GM12891 (cell line): Measurements from ENCODE around the gene PCDHA7. TPM values are rescaled to one million over a fixed set of nuclear protein-coding genes. Genes with fewer than 3 reads are reported as not detected.
"Not testable (repeated sequence)": the region's sequence is repeated elsewhere in the genome, so short reads cannot be mapped to it uniquely, and the experiment has no call there.

Experiments used
- DNase-seq: peaks from one replicate; pipeline ENCODE4 v3.0.0; 2011; ENCODE audit warnings: low spot score; ENCODE audit not compliant: insufficient read length
- FAIRE-seq: peaks from 2 replicates; lab custom pipeline; 2011; peaks lifted over from hg19 to GRCh38; lab: Jason Lieb, UNC
- PAX5 ChIP-seq: IDR thresholded peaks from 2 replicates; pipeline ENCODE4 v1.6.1; 2011; ENCODE audit warnings: low read length, moderate library complexity, mild to moderate bottlenecking; ENCODE audit not compliant: insufficient read depth, severe bottlenecking
- POLR2A ChIP-seq: IDR thresholded peaks from 2 replicates; pipeline ENCODE4 v1.6.1; 2011; ENCODE audit warnings: low read depth, low read length, control low read depth
- POLR2AphosphoS5 ChIP-seq: IDR thresholded peaks from 2 replicates; pipeline ENCODE4 v1.6.1; 2011; ENCODE audit warnings: low read depth, low read length, control low read depth
- POU2F2 ChIP-seq: IDR thresholded peaks from 2 replicates; pipeline ENCODE4 v1.6.1; 2011; ENCODE audit warnings: low read depth, mild to moderate bottlenecking, control low read depth, low read length, moderate library complexity
- SPI1 ChIP-seq: IDR thresholded peaks from 2 replicates; pipeline ENCODE4 v1.6.1; 2011; ENCODE audit warnings: low read depth, low read length, control low read depth
- TAF1 ChIP-seq: IDR thresholded peaks from 2 replicates; pipeline ENCODE4 v1.6.1; 2011; ENCODE audit warnings: low read depth, low read length, control low read depth
- polyA plus RNA-seq: library from polyadenylated mRNA; unstranded; fragments of >200 nt; gene quantifications from one replicate; pipeline ENCODE4 v1.2.1, GENCODE V29; 2012; ENCODE audit warnings: low read depth, missing spikeins, inconsistent platforms; ENCODE audit not compliant: missing spikeins

Gene PCDHA7, protein sequence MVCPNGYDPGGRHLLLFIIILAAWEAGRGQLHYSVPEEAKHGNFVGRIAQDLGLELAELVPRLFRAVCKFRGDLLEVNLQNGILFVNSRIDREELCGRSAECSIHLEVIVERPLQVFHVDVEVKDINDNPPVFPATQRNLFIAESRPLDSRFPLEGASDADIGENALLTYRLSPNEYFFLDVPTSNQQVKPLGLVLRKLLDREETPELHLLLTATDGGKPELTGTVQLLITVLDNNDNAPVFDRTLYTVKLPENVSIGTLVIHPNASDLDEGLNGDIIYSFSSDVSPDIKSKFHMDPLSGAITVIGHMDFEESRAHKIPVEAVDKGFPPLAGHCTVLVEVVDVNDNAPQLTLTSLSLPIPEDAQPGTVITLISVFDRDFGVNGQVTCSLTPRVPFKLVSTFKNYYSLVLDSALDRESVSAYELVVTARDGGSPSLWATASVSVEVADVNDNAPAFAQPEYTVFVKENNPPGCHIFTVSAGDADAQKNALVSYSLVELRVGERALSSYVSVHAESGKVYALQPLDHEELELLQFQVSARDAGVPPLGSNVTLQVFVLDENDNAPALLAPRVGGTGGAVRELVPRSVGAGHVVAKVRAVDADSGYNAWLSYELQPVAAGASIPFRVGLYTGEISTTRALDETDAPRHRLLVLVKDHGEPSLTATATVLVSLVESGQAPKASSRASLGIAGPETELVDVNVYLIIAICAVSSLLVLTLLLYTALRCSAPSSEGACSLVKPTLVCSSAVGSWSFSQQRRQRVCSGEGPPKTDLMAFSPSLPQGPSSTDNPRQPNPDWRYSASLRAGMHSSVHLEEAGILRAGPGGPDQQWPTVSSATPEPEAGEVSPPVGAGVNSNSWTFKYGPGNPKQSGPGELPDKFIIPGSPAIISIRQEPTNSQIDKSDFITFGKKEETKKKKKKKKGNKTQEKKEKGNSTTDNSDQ
- 0.19 TPM for polyA plus RNA-seq

DNA sequence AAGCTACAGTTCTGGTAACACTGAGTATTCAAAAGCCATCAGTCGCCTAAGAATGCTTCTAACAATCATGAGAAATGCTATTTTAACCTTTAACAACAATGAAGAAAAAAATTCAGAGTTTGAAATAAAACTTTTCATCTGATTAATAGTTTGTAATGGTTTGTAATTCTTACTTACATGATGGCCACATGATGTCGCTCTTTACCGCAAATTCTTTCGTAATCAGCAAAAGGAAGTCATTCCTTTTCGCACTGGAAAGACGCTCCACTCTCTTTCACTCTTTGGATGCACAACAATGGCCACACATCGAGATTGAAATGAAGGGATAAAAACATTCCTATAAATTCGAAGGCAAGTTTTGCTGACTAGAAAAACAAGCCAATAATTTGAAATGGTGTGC, at the start of gene PCDHA7:
PCDHA7 (plus strand) TSS at position 277 of the 400 bp plus-strand sequence; CDS start at position 392, 115 bp downstream.
- DNase-seq, result no peak
- TF ChIP-seq POLR2A (no peak), PAX5 (no peak), SPI1 (no peak), TAF1 (no peak), POU2F2 (no peak)
- FAIRE-seq, result no peak

DNA sequence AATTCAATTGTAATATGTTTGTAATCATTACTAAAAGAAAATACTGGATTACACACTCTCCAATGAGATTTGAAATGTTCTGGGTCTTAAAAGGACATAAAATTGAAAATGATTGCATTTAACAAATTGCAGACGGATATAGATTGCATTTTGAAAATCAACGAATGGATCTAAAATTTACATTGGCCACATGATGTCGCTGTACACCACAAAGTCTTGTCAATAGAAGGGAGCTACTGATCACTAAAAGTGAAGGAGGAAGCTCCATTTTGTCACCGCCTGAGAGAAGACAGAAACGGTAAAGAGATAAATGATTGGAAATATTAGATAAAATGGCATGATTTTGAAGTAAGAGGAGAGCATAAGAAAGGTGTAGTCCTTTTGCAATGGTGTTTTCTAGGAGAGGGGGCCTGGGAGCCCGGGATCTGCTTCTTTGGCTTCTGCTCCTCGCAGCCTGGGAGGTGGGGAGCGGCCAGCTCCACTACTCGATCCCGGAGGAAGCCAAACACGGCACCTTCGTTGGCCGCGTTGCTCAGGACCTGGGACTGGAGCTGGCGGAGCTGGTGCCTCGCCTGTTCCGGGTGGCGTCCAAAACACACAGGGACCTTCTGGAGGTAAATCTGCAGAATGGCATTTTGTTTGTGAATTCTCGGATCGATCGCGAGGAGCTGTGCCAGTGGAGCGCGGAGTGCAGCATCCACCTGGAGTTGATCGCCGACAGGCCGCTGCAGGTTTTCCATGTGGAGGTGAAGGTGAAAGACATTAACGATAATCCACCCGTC, 48.0 kb upstream of the PCDHA7 start, which contains the start of gene PCDHA1:
PCDHA1 (plus strand) TSS at position 236 of the 782 bp plus-strand sequence.
- TF ChIP-seq PAX5 (no peak), TAF1 (no peak), POU2F2 (no peak), SPI1 (no peak), POLR2AphosphoS5 (no peak), POLR2A (no peak)
- no peak for DNase-seq
- no peak for FAIRE-seq

DNA sequence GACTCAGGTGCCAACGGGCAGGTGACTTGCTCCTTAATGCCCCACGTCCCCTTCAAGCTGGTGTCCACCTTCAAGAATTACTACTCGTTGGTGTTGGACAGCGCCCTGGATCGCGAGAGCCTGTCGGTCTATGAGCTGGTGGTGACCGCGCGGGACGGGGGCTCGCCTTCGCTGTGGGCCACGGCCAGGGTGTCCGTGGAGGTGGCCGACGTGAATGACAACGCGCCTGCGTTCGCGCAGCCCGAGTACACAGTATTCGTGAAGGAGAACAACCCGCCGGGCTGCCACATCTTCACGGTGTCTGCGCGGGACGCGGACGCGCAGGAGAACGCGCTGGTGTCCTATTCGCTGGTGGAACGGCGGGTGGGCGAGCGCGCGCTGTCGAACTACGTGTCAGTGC, 46.6 kb upstream of the PCDHA7 start:
- DNase-seq, result not testable (repeated sequence)

DNA sequence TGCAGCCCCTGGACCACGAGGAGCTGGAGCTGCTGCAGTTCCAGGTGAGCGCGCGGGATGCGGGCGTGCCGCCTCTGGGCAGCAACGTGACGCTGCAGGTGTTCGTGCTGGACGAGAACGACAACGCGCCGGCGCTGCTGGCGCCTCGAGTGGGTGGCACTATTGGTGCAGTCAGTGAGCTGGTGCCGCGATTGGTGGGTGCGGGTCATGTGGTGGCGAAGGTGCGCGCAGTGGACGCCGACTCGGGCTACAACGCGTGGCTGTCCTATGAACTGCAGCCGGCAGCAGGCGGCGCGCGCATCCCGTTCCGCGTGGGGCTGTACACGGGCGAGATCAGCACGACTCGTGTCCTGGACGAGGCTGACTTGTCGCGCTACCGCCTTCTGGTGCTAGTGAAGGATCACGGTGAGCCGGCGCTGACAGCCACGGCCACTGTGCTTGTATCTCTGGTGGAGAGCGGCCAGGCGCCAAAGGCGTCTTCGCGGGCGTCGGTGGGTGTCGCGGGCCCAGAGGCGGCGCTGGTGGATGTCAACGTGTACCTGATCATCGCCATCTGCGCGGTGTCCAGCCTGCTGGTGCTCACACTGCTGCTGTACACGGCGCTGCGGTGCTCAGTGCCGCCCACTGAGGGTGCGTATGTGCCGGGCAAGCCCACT, 46.1 kb upstream of the PCDHA7 start:
- DNase-seq, FAIRE-seq: not testable (repeated sequence)

More for the DNA sequence above, 46.6 kb upstream of the PCDHA7 start:
- FAIRE-seq, result not testable (repeated sequence)

DNA sequence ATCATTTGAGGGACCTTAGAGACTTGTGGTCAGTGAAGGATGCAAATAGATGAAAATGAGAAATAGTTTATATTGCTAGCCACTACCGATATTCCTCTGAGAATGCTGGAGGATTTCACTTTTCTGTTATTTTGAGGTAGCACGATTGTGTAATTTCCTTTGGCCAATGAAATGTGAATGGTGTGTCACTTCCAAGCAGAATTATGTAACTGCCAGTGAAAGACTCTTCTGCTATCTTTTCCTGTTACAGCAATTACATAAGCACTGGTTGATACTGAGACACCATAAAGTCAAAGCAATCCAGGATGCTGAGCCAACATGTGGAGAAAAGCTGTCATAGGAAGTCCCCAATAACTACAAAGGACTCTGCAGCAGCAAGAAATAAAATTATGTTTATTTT, 43.0 kb upstream of the PCDHA7 start:
- FAIRE-seq (no peak), DNase-seq (no peak)
- no peak for TF ChIP-seq SPI1
- TF ChIP-seq POLR2AphosphoS5, result no peak
- no peak for TF ChIP-seq TAF1
- TF ChIP-seq PAX5, result no peak
- TF ChIP-seq POU2F2, result no peak
- TF ChIP-seq POLR2A, result no peak

DNA sequence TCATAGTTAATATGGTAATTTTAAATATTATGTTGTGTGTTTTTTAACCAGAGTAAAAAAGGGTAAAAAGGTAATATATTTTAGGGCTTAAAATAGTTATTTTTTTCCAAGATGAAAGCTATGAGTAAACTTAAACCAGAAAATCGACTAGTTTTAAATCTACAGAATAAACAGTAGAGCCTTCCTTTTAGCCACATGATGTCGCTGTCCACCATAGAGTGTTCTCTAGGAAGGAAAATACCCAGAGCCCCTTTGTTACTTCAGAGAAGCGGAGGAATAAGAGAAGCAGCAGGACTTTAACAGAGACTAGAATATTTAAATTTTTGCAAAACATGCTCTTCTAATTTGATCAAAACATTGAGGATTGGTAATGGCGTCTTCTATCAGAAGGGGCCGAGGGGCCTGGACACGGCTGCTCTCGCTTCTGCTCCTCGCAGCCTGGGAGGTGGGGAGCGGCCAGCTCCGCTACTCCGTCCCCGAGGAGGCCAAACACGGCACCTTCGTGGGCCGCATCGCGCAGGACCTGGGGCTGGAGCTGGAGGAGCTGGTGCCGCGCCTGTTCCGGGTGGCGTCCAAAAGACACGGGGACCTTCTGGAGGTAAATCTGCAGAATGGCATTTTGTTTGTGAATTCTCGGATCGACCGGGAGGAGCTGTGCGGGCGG, 39.3 kb upstream of the PCDHA7 start, which contains the start of gene PCDHA2:
PCDHA2 (plus strand) TSS at position 258 of the 664 bp plus-strand sequence.
- no peak for FAIRE-seq
- DNase-seq, result no peak
- TF ChIP-seq SPI1, result no peak
- no peak for TF ChIP-seq POLR2AphosphoS5
- TF ChIP-seq POLR2A, result no peak
- no peak for TF ChIP-seq TAF1
- no peak for TF ChIP-seq PAX5
- no peak for TF ChIP-seq POU2F2

DNA sequence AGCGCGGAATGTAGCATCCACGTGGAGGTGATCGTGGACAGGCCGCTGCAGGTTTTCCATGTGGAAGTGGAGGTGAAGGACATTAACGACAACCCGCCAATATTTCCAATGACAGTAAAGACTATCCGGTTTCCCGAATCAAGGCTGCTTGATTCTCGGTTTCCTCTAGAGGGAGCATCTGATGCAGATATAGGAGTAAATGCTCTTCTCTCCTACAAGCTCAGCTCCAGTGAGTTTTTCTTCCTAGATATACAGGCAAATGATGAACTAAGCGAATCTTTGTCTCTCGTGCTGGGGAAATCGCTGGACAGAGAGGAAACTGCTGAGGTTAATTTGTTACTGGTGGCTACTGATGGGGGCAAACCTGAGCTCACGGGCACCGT, 38.8 kb upstream of the PCDHA7 start:
- FAIRE-seq (no peak), DNase-seq (no peak)
- TF ChIP-seq SPI1 (no peak), POLR2A (no peak), PAX5 (no peak), POLR2AphosphoS5 (no peak), POU2F2 (no peak), TAF1 (no peak)

DNA sequence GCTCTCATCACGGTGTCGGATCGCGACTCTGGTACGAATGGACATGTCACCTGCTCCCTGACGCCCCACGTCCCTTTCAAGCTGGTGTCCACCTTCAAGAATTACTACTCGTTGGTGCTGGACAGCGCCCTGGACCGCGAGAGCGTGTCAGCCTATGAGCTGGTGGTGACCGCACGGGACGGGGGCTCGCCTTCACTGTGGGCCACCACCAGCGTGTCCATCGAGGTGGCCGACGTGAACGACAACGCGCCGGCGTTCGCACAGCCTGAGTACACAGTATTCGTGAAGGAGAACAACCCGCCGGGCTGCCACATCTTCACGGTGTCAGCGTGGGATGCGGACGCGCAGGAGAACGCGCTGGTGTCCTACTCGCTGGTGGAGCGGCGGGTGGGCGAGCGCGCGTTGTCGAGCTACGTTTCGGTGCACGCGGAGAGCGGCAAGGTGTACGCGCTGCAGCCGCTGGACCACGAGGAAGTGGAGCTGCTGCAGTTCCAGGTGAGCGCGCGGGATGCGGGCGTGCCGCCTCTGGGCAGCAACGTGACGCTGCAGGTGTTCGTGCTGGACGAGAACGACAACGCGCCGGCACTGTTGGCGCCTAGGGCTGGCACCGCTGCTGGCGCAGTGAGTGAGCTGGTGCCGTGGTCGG, 37.9 kb upstream of the PCDHA7 start:
- not testable (repeated sequence) for FAIRE-seq, DNase-seq
